Cardiac muscle cell (in vitro differentiated cells and primary cell): ENCODE data around the gene PTPRZ1. TPM values are rescaled to one million over a fixed set of nuclear protein-coding genes. Genes with fewer than 3 reads are reported as not detected.

Experiments
- DNase-seq, 2 donors: peaks; one replicate each; pipeline versions ENCODE4 v3.0.0 to v3.0.0-alpha.2; 2010 to 2017; ENCODE audit warnings: low read depth in 1 of 2, low spot score in 1 of 2
- H3K27ac ChIP-seq: fragments of 200-600 bp; sonication (generic); 2 replicates; pipeline ENCODE4 v1.5.1; 2016
- H3K27me3 ChIP-seq: fragments of 200-600 bp; sonication (generic); 2 replicates; pipeline ENCODE4 v1.6.0; 2016; ENCODE audit warnings: control low read depth
- H3K36me3 ChIP-seq: fragments of 200-600 bp; sonication (generic); 2 replicates; pipeline ENCODE4 v1.5.1; 2016; ENCODE audit warnings: control low read depth
- H3K4me1 ChIP-seq: fragments of 200-600 bp; sonication (generic); 2 replicates; pipeline ENCODE4 v1.8.1; 2017; ENCODE audit warnings: low read depth, mild to moderate bottlenecking, mixed run types
- H3K4me3 ChIP-seq: fragments of 200-600 bp; sonication (generic); 2 replicates; pipeline ENCODE4 v1.5.1; 2016; ENCODE audit warnings: mild to moderate bottlenecking
- H3K9me3 ChIP-seq: fragments of 200-600 bp; sonication (generic); 2 replicates; pipeline ENCODE4 v1.5.1; 2017; ENCODE audit warnings: low read depth, mild to moderate bottlenecking, control low read depth
- polyA plus RNA-seq: library from polyadenylated mRNA; unstranded; fragments of >200 nt; fragmentation: Nextera tagmentation; extraction: Ambion mirVana; gene quantifications from 2 replicates; pipeline ENCODE4 v1.2.1, GENCODE V29; 2016
- total RNA-seq: library from RNA; depleted of rRNA; stranded (reverse); fragments of >200 nt; gene quantifications from 2 replicates; pipeline ENCODE4 v1.2.3, GENCODE V29; 2016
- TF ChIP-seq, protein P1 (sequence below): IDR thresholded peaks from 2 replicates; pipeline ENCODE4 v1.5.1; 2012; ENCODE audit warnings: low read depth, mild to moderate bottlenecking, low read length

The PTPRZ1 gene
- total and polyA plus RNA-seq, 2 experiments from 2014 or later = 0.33 to 0.57 TPM

DNA sequence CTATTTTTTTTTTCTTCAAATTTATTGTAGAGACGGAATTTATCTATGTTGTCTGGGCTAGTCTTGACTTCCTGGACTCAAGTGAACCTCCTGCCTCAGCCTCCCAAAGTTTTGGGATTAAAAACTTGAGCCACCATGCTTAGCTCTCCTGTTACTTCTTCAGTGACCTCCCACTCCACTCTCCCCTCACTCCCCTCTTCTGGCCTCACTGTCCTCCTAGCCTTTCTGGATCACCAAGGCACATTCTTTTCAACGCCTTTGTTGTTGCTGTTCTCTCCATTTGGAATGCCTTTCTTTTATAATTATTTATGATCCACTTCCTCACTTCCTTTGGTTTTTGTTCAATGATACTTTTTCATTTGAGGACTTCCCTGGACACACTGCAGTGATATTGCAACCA lies 17.9 kb downstream of the PTPRZ1 start:
- Histone ChIP-seq H3K27me3 (no peaks in the 10 kb centered on the region), H3K4me1 (no peaks in the 10 kb centered on the region), H3K27ac (no peak overlapping the region), H3K36me3 (no peaks in the 10 kb centered on the region), H3K4me3 (no peak overlapping the region), H3K9me3 (no peaks in the 10 kb centered on the region)
- DNase-seq = no peak
- TF ChIP-seq, protein P1, sequence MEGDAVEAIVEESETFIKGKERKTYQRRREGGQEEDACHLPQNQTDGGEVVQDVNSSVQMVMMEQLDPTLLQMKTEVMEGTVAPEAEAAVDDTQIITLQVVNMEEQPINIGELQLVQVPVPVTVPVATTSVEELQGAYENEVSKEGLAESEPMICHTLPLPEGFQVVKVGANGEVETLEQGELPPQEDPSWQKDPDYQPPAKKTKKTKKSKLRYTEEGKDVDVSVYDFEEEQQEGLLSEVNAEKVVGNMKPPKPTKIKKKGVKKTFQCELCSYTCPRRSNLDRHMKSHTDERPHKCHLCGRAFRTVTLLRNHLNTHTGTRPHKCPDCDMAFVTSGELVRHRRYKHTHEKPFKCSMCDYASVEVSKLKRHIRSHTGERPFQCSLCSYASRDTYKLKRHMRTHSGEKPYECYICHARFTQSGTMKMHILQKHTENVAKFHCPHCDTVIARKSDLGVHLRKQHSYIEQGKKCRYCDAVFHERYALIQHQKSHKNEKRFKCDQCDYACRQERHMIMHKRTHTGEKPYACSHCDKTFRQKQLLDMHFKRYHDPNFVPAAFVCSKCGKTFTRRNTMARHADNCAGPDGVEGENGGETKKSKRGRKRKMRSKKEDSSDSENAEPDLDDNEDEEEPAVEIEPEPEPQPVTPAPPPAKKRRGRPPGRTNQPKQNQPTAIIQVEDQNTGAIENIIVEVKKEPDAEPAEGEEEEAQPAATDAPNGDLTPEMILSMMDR = no peak

DNA sequence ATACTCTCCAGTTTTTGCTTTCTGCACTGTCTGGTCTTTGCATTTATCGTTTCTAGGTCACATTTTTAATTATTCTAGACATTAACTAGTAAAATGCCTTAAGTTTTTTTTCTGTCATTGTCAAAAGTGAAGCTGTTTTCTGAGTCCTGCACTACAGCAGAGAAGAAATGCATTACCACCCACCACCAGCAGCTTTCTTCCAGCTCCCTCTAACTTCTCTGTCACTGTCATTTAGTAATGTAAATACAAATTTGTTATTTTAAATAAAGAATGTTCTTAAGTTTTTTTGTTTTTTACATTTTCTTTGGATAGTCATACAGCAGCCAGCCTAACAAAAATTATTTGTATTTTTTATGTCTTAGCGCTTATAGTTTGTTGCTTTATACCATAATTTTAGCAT lies 18.8 kb downstream of the PTPRZ1 start:
- no peaks in the 10 kb centered on the region for H3K4me1 ChIP-seq
- H3K36me3 ChIP-seq = no peaks in the 10 kb centered on the region
- H3K9me3 ChIP-seq = no peaks in the 10 kb centered on the region
- TF ChIP-seq, protein P1 = no peak
- no peaks in the 10 kb centered on the region for H3K27me3 ChIP-seq
- DNase-seq = no peak
- no peak overlapping the region for H3K4me3 ChIP-seq
- no peak overlapping the region for H3K27ac ChIP-seq

DNA sequence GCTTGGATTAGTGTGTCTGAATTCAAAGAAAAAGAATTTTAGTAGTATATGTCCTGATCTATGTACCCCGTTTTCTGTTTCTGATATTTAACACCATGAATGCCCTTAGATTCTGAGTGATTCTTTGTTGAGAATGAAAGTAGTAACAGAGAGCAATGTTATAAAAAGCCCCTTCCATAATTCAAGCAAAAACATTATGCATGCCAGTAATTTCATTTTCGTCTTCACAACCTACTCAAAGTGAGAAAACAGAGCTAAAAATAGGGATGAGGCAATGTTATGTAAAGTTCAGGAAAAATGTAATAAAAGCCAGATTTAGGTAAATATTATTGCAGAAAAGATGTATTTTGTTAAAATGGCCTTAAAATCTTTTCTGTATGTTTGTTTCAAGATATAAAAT lies 28.1 kb downstream of the PTPRZ1 start:
- no peak for DNase-seq
- no peak overlapping the region for H3K27ac ChIP-seq
- no peaks in the 10 kb centered on the region for H3K36me3 ChIP-seq
- H3K4me1 ChIP-seq = no peaks in the 10 kb centered on the region
- TF ChIP-seq, protein P1 = no peak
- no peaks in the 10 kb centered on the region for H3K9me3 ChIP-seq
- H3K4me3 ChIP-seq = no peak overlapping the region
- H3K27me3 ChIP-seq = no peaks in the 10 kb centered on the region

DNA sequence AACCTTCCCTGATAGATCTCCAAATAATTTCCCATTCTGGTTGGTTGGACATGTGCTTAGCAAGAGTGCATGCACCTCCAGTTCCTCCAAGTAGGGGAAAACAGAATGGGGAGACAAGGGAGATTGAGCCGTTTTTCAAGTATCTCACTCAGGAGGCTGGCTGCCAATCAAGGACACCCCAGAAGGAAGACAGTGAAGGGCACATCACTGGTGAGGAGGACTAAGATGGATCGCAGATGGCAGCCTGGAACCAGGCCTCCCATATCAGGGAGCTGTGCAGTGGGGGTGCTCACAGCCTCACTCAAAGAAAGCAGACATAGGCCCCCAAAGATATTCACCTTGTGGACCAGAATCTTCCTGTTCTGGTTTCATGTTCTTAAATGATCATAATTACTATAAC lies 31.2 kb downstream of the PTPRZ1 start:
- H3K4me3 ChIP-seq = no peak overlapping the region
- H3K27ac ChIP-seq = no peak overlapping the region
- H3K27me3 ChIP-seq = no peaks in the 10 kb centered on the region
- TF ChIP-seq, protein P1 = no peak
- no peak for DNase-seq
- H3K9me3 ChIP-seq = no peaks in the 10 kb centered on the region
- H3K36me3 ChIP-seq = no peaks in the 10 kb centered on the region
- peaks cover 2% of the 10 kb centered on the region for H3K4me1 ChIP-seq

DNA sequence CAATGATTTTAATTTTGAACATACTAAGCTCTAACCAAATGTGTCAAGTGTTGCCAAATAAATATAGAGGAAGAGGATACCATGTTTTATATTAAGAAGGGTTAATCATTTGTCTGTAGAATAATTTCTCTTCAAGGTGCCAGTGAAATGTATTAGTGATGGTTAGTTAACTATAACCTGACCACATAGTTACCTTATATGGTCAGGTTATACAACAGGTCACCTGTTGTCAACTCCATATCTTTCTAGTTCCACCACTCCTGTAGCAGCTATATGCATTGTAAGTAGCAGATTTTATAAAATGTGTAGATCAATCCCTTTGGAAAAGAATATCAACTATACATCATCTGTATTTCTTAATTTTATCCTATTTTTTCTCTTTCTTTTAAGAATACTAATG lies 35.1 kb downstream of the PTPRZ1 start:
- H3K27me3 ChIP-seq = no peaks in the 10 kb centered on the region
- no peaks in the 10 kb centered on the region for H3K36me3 ChIP-seq
- H3K4me1 ChIP-seq = peaks cover 4% of the 10 kb centered on the region
- TF ChIP-seq, protein P1 = no peak
- DNase-seq = no peak
- H3K27ac ChIP-seq = no peak overlapping the region
- H3K4me3 ChIP-seq = no peak overlapping the region
- H3K9me3 ChIP-seq = no peaks in the 10 kb centered on the region
